Measurements from ENCODE around the gene IL6R. TPM values are rescaled to one million over a fixed set of nuclear protein-coding genes. Genes with fewer than 3 reads are reported as not detected.

IL6R gene
- total RNA-seq, 4 donors from 2014 or later: 271 to 435 (median 367) TPM

DNA sequence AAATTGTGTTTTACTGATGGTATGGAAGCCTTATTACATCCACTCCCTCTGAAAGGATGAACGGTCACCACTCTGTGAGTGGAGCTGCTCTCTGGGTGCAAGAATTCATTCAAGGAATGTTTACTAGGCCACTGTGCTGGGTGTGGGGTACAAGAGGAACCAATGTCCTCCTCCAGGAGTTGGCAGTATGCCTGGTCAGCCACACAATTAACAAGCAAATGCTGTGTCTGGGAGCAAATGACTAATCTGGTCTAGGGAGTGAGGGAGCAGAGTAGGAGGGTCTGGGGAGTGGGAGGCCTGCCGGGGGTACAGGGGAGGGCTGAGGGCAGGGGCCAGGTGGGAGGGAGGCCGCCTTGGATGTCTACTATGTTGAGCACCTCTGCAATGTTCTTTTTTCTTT lies 69.7 kb downstream of the IL6R start:
- intact Hi-C loops (cut with DNase I; ENCODE audit: low total_unique reads) (loop anchor here (5.0 kb wide), 1 partner anchor 612 kb away; no protein-coding TSS in a partner anchor), in situ Hi-C loops (cut with MboI; ENCODE audit: low sequenced_read_pairs in 4 of 4) (no loop called here)
- no peak for DNase-seq
- Histone ChIP-seq H3K4me3 (no peak overlapping the region), H3K27ac (no peak overlapping the region), H3K9me3 (no peaks in the 10 kb centered on the region), H3K36me3 (no peaks in the 10 kb centered on the region), H3K27me3 (no peaks in the 10 kb centered on the region), H3K4me1 (no peaks in the 10 kb centered on the region)
- no peak for ATAC-seq
- TF ChIP-seq CTCF (IDR thresholded peaks at IDR 0.05 in 4 of 5, conservative IDR thresholded peaks at IDR 0.05 in 1 of 5) (no peak), POLR2A (IDR thresholded peaks at IDR 0.05) (no peak)

DNA sequence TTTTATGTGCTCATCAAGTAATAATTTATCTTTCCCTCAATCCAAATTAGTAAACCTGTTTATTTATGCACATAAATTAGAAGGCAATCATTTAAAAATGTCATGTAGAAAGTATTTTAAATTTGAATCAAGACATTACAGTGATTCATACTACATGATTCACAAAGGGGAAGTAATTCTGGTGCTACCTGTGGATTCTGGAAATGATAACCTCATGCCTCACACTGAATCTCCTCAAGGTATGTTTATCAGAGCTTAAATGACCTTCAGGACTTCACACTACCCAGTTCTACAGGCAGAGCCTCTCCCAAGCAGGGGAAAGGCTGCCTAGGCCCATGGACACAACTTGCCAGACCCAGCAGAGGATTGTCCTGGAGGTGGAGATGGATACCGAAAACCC lies 71.6 kb downstream of the IL6R start:
- no peaks in the 10 kb centered on the region for H3K27me3 ChIP-seq
- no peak for DNase-seq
- H3K4me3 ChIP-seq: no peak overlapping the region
- H3K9me3 ChIP-seq: no peaks in the 10 kb centered on the region
- no peak overlapping the region for H3K27ac ChIP-seq
- in situ Hi-C loops (cut with MboI; ENCODE audit: low sequenced_read_pairs in 4 of 4) (no loop called here), intact Hi-C loops (cut with DNase I; ENCODE audit: low total_unique reads) (loop anchor here (5.0 kb wide), 1 partner anchor 611 kb away; no protein-coding TSS in a partner anchor)
- ATAC-seq: no peak
- TF ChIP-seq CTCF (IDR thresholded peaks at IDR 0.05 in 4 of 5, conservative IDR thresholded peaks at IDR 0.05 in 1 of 5) (no peak), POLR2A (IDR thresholded peaks at IDR 0.05) (no peak)
- H3K4me1 ChIP-seq: peaks cover 0 to 7% of the 10 kb centered on the region in 2 donors
- no peaks in the 10 kb centered on the region for H3K36me3 ChIP-seq

- Histone ChIP-seq H3K36me3 (no peaks in the 10 kb centered on the region), H3K27ac (no peak overlapping the region), H3K9me3 (no peaks in the 10 kb centered on the region), H3K4me3 (no peak overlapping the region), H3K4me1 (peaks cover 0 to 7% of the 10 kb centered on the region in 2 donors), H3K27me3 (no peaks in the 10 kb centered on the region)
- intact Hi-C loops (cut with DNase I; ENCODE audit: low total_unique reads): loop anchor here (5.0 kb wide), 1 partner anchor 609 kb away; no protein-coding TSS in a partner anchor
- DNase-seq (no peak), ATAC-seq (no peak)
- in situ Hi-C loops (cut with MboI; ENCODE audit: low sequenced_read_pairs in 4 of 4): no loop called here
- TF ChIP-seq POLR2A (IDR thresholded peaks at IDR 0.05) (no peak), CTCF (IDR thresholded peaks at IDR 0.05 in 4 of 5, conservative IDR thresholded peaks at IDR 0.05 in 1 of 5) (no peak)
Measured at GRCh38 chr1:154478013-154478412, 72.9 kb downstream of the IL6R start.

DNA sequence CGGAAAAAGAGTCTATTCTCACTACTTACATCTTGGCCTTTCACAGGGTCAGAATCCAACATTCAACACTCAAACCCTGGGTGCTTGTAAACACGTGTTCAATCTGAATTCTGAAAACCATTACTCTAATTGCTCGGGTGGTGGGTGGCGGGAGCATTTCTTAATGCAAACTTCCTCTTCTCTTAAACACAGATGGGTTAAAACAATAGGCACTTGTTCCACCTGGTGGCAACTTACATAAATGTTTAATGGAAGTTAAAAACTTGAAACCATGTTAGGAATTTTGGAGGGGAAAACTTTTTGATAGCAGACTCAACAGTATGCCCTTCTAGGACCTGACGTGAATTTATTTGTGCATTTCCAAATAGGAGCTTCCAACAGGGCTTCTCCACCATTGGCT lies 73.5 kb downstream of the IL6R start:
- no peak for ATAC-seq
- in situ Hi-C loops (cut with MboI; ENCODE audit: low sequenced_read_pairs in 4 of 4) (no loop called here), intact Hi-C loops (cut with DNase I; ENCODE audit: low total_unique reads) (loop anchor here (5.0 kb wide), 1 partner anchor 609 kb away; no protein-coding TSS in a partner anchor)
- H3K4me3 ChIP-seq: no peak overlapping the region
- peaks cover 0 to 7% of the 10 kb centered on the region in 2 donors for H3K4me1 ChIP-seq
- H3K9me3 ChIP-seq: no peaks in the 10 kb centered on the region
- TF ChIP-seq CTCF (IDR thresholded peaks at IDR 0.05 in 4 of 5, conservative IDR thresholded peaks at IDR 0.05 in 1 of 5): no peak
- TF ChIP-seq POLR2A (IDR thresholded peaks at IDR 0.05): no peak
- no peaks in the 10 kb centered on the region for H3K36me3 ChIP-seq
- no peak overlapping the region for H3K27ac ChIP-seq
- no peak for DNase-seq
- H3K27me3 ChIP-seq: no peaks in the 10 kb centered on the region
